ENCODE results near the gene COG7. TPM values are rescaled to one million over a fixed set of nuclear protein-coding genes. Genes with fewer than 3 reads are reported as not detected.
"Not testable (repeated sequence)": the region's sequence is repeated elsewhere in the genome, so short reads cannot be mapped to it uniquely, and the experiment has no call there.

The COG7 gene
- total RNA-seq, 1 donor from 2014 or later, result 21.4 TPM

DNA sequence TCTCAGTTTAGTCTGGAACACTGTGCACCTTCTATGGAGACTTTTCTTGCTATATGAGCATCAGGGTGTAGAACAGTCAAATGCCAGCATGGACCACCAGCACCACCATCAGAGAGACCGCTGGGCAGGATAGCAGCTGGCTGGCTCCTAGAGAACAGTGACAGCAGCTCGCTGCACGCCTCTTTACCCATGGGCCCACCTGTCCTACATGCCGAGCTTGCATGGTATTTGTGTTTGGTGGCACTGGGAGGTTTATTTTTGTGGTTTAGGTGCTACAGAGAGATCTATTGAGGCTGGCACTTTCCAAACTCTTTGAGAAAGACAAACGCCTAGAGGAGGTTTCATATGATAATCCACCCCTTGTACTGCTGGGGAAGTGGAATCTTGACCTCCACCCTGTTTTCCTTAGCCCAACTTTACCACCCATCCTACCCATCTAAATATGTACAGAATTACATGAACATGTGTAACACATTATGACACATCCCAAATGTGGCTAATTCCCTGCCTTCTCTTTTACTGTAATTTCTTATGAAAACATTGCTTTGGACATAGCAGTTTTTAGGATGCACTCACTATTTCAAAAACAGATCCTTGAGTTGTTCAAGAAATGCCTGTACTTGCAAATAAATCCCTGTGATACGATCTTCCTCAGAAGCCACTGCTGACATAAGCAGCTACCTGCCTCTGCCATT lies 46.3 kb downstream of the COG7 start:
- TF ChIP-seq POLR2A (IDR thresholded peaks at IDR 0.05) (no peak), POLR2AphosphoS5 (IDR thresholded peaks at IDR 0.05; ENCODE audit: insufficient read depth in 1 of 2, low read depth in 1 of 2) (no peak)
- no peaks in the 10 kb centered on the region for H3K27me3 ChIP-seq
- intact Hi-C loops (cut with DNase I), result no loop called here
- H3K27ac ChIP-seq, result no peak overlapping the region
- peaks cover 24% of the 10 kb centered on the region for H3K4me1 ChIP-seq
- no peak overlapping the region for H3K4me3 ChIP-seq
- H3K9me3 ChIP-seq, result no peaks in the 10 kb centered on the region
- no peak for DNase-seq (ENCODE audit: extremely low spot score in 2 of 2)
- peaks cover 0 to 27% of the 10 kb centered on the region in 2 donors for H3K36me3 ChIP-seq

- H3K27ac ChIP-seq, result no peak overlapping the region
- H3K4me1 ChIP-seq, result peaks cover 24% of the 10 kb centered on the region
- no peaks in the 10 kb centered on the region for H3K27me3 ChIP-seq
- DNase-seq (ENCODE audit: extremely low spot score in 2 of 2), result no peak
- peaks cover 0 to 27% of the 10 kb centered on the region in 2 donors for H3K36me3 ChIP-seq
- intact Hi-C loops (cut with DNase I), result no loop called here
- no peaks in the 10 kb centered on the region for H3K9me3 ChIP-seq
- TF ChIP-seq POLR2A (IDR thresholded peaks at IDR 0.05), result no peak
- TF ChIP-seq, protein P1, sequence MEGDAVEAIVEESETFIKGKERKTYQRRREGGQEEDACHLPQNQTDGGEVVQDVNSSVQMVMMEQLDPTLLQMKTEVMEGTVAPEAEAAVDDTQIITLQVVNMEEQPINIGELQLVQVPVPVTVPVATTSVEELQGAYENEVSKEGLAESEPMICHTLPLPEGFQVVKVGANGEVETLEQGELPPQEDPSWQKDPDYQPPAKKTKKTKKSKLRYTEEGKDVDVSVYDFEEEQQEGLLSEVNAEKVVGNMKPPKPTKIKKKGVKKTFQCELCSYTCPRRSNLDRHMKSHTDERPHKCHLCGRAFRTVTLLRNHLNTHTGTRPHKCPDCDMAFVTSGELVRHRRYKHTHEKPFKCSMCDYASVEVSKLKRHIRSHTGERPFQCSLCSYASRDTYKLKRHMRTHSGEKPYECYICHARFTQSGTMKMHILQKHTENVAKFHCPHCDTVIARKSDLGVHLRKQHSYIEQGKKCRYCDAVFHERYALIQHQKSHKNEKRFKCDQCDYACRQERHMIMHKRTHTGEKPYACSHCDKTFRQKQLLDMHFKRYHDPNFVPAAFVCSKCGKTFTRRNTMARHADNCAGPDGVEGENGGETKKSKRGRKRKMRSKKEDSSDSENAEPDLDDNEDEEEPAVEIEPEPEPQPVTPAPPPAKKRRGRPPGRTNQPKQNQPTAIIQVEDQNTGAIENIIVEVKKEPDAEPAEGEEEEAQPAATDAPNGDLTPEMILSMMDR (IDR thresholded peaks at IDR 0.05), result no peak
- no peak for TF ChIP-seq POLR2AphosphoS5 (IDR thresholded peaks at IDR 0.05; ENCODE audit: insufficient read depth in 1 of 2, low read depth in 1 of 2)
- H3K4me3 ChIP-seq, result no peak overlapping the region
Measured at GRCh38 chr16:23406024-23406423, 47.0 kb downstream of the COG7 start.

DNA sequence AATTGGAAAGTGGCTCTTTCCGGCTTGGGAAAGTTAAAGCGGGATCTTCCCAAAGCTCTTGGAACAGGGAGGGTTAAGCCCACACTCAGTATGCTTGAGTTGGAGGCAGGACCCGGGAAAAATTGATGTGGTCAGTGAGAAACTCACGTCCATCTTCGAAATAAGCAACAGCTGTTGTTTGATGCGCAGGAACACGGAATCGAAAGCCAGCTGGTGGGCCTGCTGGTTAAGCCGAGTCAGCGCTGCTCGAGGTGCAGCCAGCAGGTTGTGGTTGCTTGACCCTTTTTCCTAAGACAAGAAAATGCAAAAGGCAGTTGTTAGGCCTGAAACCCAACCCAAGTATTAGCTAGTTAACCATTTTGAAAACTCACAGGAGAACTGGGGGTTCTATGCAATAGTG lies 49.4 kb downstream of the COG7 start:
- H3K4me1 ChIP-seq, result peaks cover 11% of the 10 kb centered on the region
- H3K27ac ChIP-seq, result no peak overlapping the region
- H3K36me3 ChIP-seq, result peaks cover 0 to 49% of the 10 kb centered on the region in 2 donors
- DNase-seq (ENCODE audit: extremely low spot score in 2 of 2), result no peak
- intact Hi-C loops (cut with DNase I), result no loop called here
- H3K27me3 ChIP-seq, result no peaks in the 10 kb centered on the region
- no peak overlapping the region for H3K4me3 ChIP-seq
- no peaks in the 10 kb centered on the region for H3K9me3 ChIP-seq
- TF ChIP-seq, protein P1 (IDR thresholded peaks at IDR 0.05), result no peak
- TF ChIP-seq POLR2AphosphoS5 (IDR thresholded peaks at IDR 0.05; ENCODE audit: insufficient read depth in 1 of 2, low read depth in 1 of 2), result no peak
- no peak for TF ChIP-seq POLR2A (IDR thresholded peaks at IDR 0.05)

DNA sequence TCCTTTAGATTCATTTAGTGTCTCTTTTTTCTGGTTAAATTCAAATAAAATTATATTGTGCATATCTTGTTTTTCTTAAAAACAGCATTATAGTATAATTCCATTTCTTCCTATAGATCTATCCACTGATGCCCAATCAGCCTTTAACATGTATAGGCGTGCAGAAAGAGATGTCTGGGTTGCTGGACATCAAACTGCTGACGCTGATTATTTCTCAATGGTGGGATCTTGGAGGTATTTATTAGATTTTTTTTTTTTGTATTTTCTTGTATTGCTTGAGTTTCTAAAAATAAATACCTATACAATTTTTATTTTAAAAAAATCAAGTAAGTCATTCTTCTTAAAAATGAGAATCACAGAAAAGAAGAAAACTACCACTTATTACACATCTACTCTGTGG lies 50.9 kb downstream of the COG7 start:
- Histone ChIP-seq H3K4me3 (no peak overlapping the region), H3K27ac (no peak overlapping the region), H3K4me1 (peaks cover 6% of the 10 kb centered on the region), H3K27me3 (no peaks in the 10 kb centered on the region), H3K36me3 (peaks cover 0 to 63% of the 10 kb centered on the region in 2 donors), H3K9me3 (no peaks in the 10 kb centered on the region)
- intact Hi-C loops (cut with DNase I), result no loop called here
- DNase-seq (ENCODE audit: extremely low spot score in 2 of 2), result no peak
- TF ChIP-seq POLR2A (IDR thresholded peaks at IDR 0.05) (no peak), POLR2AphosphoS5 (IDR thresholded peaks at IDR 0.05; ENCODE audit: insufficient read depth in 1 of 2, low read depth in 1 of 2) (no peak)
- TF ChIP-seq, protein P1 (IDR thresholded peaks at IDR 0.05), result no peak

DNA sequence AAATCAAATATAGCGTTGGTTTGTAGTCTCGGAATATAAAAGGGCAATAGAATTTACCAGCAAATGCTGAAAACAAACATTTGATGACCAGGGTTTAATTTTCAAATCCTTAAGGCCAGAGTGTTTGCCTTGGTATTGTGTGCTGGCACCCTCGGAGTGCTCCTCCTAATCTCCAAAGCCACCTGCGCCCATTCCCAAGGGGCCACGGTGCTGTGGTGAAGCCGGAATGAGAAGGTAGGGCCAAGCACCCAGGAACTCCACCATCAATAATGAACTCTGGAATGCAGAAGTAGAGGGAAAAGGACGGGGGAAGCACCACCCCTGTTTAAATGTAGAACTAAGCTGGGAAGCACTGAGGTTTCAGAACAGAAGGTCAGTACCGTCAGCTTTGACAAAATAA lies 51.9 kb downstream of the COG7 start:
- Histone ChIP-seq H3K9me3 (no peaks in the 10 kb centered on the region), H3K4me1 (no peaks in the 10 kb centered on the region), H3K4me3 (no peak overlapping the region), H3K36me3 (peaks cover 0 to 63% of the 10 kb centered on the region in 2 donors), H3K27ac (no peak overlapping the region), H3K27me3 (no peaks in the 10 kb centered on the region)
- intact Hi-C loops (cut with DNase I), result no loop called here
- DNase-seq (ENCODE audit: extremely low spot score in 2 of 2), result no peak
- TF ChIP-seq, protein P1 (IDR thresholded peaks at IDR 0.05), result no peak
- no peak for TF ChIP-seq POLR2A (IDR thresholded peaks at IDR 0.05)
- no peak for TF ChIP-seq POLR2AphosphoS5 (IDR thresholded peaks at IDR 0.05; ENCODE audit: insufficient read depth in 1 of 2, low read depth in 1 of 2)

DNA sequence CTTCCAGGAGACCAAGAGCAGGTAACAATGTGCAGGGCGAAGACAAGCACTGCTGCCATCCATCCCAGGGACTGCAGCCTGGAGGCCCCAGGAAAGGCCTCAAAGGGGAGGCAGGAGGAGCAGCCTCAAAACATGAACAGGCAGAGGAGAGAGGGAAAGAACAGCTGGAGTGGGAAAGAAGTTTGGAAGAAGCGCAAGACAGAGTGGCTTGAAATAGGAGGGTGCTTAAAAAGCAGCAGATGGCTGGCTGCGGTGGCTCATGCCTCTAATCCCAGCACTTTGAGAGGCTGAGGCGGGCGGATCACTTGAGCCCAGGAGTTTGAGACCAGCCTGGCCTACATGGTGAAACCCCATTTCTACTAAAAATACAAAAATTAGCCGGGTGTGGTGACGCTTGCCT lies 52.5 kb downstream of the COG7 start:
- H3K27me3 ChIP-seq; intact Hi-C loops (cut with DNase I); H3K4me1 ChIP-seq; H3K27ac ChIP-seq; DNase-seq (ENCODE audit: extremely low spot score in 2 of 2); H3K4me3 ChIP-seq; H3K9me3 ChIP-seq: not testable (repeated sequence)
- H3K36me3 ChIP-seq, result peaks cover 0 to 60% of the 10 kb centered on the region in 2 donors

All from vagina (tissue), 2 donors.